Measurements from ENCODE around the gene GATA3.

The GATA3 gene

GRCh38 chr10:8047452-8048280 is 6.8 kb upstream of the GATA3 start:
- no peak overlapping the region for H3K4me3 ChIP-seq (ENCODE audit: control insufficient read depth, low read depth, low read length)
- DNase-seq (ENCODE audit: low read depth): no peak
- no peak for TF ChIP-seq CTCF (IDR thresholded peaks at IDR 0.05; ENCODE audit: control insufficient read depth, insufficient read depth, low read depth, low read length, missing control alignments)

GRCh38 chr10:8048281-8049008 is 6.0 kb upstream of the GATA3 start:
- DNase-seq (ENCODE audit: low read depth): no peak
- no peak for TF ChIP-seq CTCF (IDR thresholded peaks at IDR 0.05; ENCODE audit: control insufficient read depth, insufficient read depth, low read depth, low read length, missing control alignments)
- no peak overlapping the region for H3K4me3 ChIP-seq (ENCODE audit: control insufficient read depth, low read depth, low read length)

GRCh38 chr10:8049045-8049864 is 5.2 kb upstream of the GATA3 start:
- DNase-seq (ENCODE audit: low read depth): no peak
- peak overlapping the region; percentile 7 for H3K4me3 ChIP-seq (ENCODE audit: control insufficient read depth, low read depth, low read length)
- no peak for TF ChIP-seq CTCF (IDR thresholded peaks at IDR 0.05; ENCODE audit: control insufficient read depth, insufficient read depth, low read depth, low read length, missing control alignments)

GRCh38 chr10:8049865-8050555 is 4.5 kb upstream of the GATA3 start:
- H3K4me3 ChIP-seq (ENCODE audit: control insufficient read depth, low read depth, low read length): peak overlapping the region; percentile 33
- DNase-seq (ENCODE audit: low read depth): no peak
- TF ChIP-seq CTCF (IDR thresholded peaks at IDR 0.05; ENCODE audit: control insufficient read depth, insufficient read depth, low read depth, low read length, missing control alignments): no peak

GRCh38 chr10:8050556-8051108 is 3.9 kb upstream of the GATA3 start:
- H3K4me3 ChIP-seq (ENCODE audit: control insufficient read depth, low read depth, low read length): peak overlapping the region; percentile 33
- no peak for DNase-seq (ENCODE audit: low read depth)
- TF ChIP-seq CTCF (IDR thresholded peaks at IDR 0.05; ENCODE audit: control insufficient read depth, insufficient read depth, low read depth, low read length, missing control alignments): no peak

All from AG09309 (cell line).